ENCODE data around the gene NR0B1. TPM values are rescaled to one million over a fixed set of nuclear protein-coding genes. Genes with fewer than 3 reads are reported as not detected.

NR0B1 gene, protein sequence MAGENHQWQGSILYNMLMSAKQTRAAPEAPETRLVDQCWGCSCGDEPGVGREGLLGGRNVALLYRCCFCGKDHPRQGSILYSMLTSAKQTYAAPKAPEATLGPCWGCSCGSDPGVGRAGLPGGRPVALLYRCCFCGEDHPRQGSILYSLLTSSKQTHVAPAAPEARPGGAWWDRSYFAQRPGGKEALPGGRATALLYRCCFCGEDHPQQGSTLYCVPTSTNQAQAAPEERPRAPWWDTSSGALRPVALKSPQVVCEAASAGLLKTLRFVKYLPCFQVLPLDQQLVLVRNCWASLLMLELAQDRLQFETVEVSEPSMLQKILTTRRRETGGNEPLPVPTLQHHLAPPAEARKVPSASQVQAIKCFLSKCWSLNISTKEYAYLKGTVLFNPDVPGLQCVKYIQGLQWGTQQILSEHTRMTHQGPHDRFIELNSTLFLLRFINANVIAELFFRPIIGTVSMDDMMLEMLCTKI
- 0.35 TPM in 1 of 2 replicates, not detected in the other for polyA plus RNA-seq

DNA sequence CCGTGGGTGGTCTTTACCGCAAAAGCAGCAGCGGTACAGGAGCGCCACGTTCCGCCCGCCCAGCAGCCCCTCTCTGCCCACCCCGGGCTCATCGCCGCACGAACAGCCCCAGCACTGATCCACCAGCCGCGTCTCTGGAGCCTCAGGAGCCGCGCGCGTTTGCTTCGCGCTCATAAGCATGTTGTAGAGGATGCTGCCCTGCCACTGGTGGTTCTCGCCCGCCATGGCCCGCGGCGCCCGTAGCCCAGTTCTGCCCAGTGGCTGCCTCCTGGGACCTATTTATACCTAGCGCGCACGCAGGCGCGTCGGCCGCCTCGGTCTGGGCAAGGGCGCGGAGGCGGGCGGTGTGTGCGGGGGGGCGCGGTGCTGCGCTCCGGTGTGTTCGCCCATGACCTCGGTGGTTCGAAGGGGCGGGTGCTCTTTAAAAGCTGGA is at the start of gene NR0B1:
Gene NR0B1 (minus strand): TSS at position 252 of the 433 bp plus-strand sequence. CDS start 27 bp downstream, at position 225.

Other genes starting within 250 kb of the NR0B1 start
- not detected in 2 replicates for gene MAGEB2, start 93.8 kb downstream of the NR0B1 start, polyA plus RNA-seq
- gene MAGEB3, start 78.7 kb downstream of the NR0B1 start, polyA plus RNA-seq = not detected in 2 replicates
- gene MAGEB4, start 67.4 kb downstream of the NR0B1 start, polyA plus RNA-seq = not detected in 2 replicates
- not detected in 2 replicates for gene MAGEB1, start 62.2 kb downstream of the NR0B1 start, polyA plus RNA-seq

Measured in Purkinje cell (primary cell).